Neural cell (in vitro differentiated cells): ENCODE data around the gene MECR. TPM values are rescaled to one million over a fixed set of nuclear protein-coding genes. Genes with fewer than 3 reads are reported as not detected.

ENCODE experiments used
- H2AFZ ChIP-seq: fragments of 200-600, 300-800 bp; sonication (generic), shearing (Covaris generic); 2 replicates; pipeline ENCODE4 v1.6.0; 2014; ENCODE audit warnings: low read depth, mild to moderate bottlenecking, antibody characterized with exemption, low read length, moderate library complexity
- H3F3A ChIP-seq: fragments of 200-600 bp; shearing (Covaris generic); 2 replicates; pipeline ENCODE4 v1.6.1; 2016; ENCODE audit warnings: mild to moderate bottlenecking, moderate library complexity, mixed read lengths, antibody characterized with exemption, low read length; ENCODE audit not compliant: insufficient read depth, poor library complexity, severe bottlenecking
- H3K27ac ChIP-seq: fragments of 200-600, 300-800 bp; sonication (generic), shearing (Covaris generic); 2 replicates; pipeline ENCODE4 v1.5.1; 2014; ENCODE audit warnings: mild to moderate bottlenecking, low read length, moderate library complexity
- H3K27me3 ChIP-seq: fragments of 300-800, 200-600 bp; sonication (generic), shearing (Covaris generic); 2 replicates; pipeline ENCODE4 v1.6.0; 2014; ENCODE audit warnings: mild to moderate bottlenecking, low read depth, low read length, moderate library complexity; ENCODE audit not compliant: insufficient read depth
- H3K36me3 ChIP-seq: fragments of 300-800, 200-600 bp; sonication (generic), shearing (Covaris generic); 2 replicates; pipeline ENCODE4 v1.5.1; 2014; ENCODE audit warnings: mild to moderate bottlenecking, antibody characterized with exemption, low read length, moderate library complexity; ENCODE audit not compliant: insufficient read depth
- H3K4me2 ChIP-seq: fragments of 300-800, 200-600 bp; sonication (generic), shearing (Covaris generic); 2 replicates; pipeline ENCODE4 v1.6.0; 2014; ENCODE audit warnings: mild to moderate bottlenecking, low read length
- H3K4me3 ChIP-seq: fragments of 300-800, 200-600 bp; sonication (generic), shearing (Covaris generic); 2 replicates; pipeline ENCODE4 v1.5.1; 2014; ENCODE audit warnings: mild to moderate bottlenecking, low read length, moderate library complexity
- H3K79me2 ChIP-seq: fragments of 200-600 bp; shearing (Covaris generic); replicated peaks from 2 replicates; pipeline ENCODE4 v1.6.0; 2014; ENCODE audit warnings: mild to moderate bottlenecking, low read length, moderate library complexity; ENCODE audit not compliant: insufficient read depth
- H3K9ac ChIP-seq: fragments of 300-800, 200-600 bp; sonication (generic), shearing (Covaris generic); 2 replicates; pipeline ENCODE4 v1.6.1; 2016; ENCODE audit warnings: mild to moderate bottlenecking, low read length, mixed read lengths
- H3K9me2 ChIP-seq: fragments of 200-600 bp; shearing (Covaris generic); 2 replicates; pipeline ENCODE4 v1.6.1; 2016; ENCODE audit warnings: mild to moderate bottlenecking, low read length, mixed read lengths; ENCODE audit not compliant: insufficient read depth
- H3K9me3 ChIP-seq: fragments of 200-600, 300-800 bp; sonication (generic), shearing (Covaris generic); 2 replicates; pipeline ENCODE4 v1.6.1; 2016; ENCODE audit warnings: mild to moderate bottlenecking, mixed run types, low read length, moderate library complexity, mixed read lengths
- H4K20me1 ChIP-seq: fragments of 200-600 bp; shearing (Covaris generic); 2 replicates; pipeline ENCODE4 v1.6.1; 2016; ENCODE audit warnings: mild to moderate bottlenecking, mixed run types; ENCODE audit not compliant: insufficient read depth
- EP300 ChIP-seq: fragments of 450-650 bp; conservative IDR thresholded peaks from 2 replicates; pipeline ENCODE4 v1.6.1; 2014; ENCODE audit warnings: antibody characterized with exemption, mild to moderate bottlenecking, moderate library complexity; ENCODE audit not compliant: poor library complexity, severe bottlenecking
- EZH2 ChIP-seq: fragments of 200-600, 300-800 bp; shearing (Covaris generic), sonication (generic); IDR thresholded peaks from 2 replicates; pipeline ENCODE4 v1.6.1; 2014; ENCODE audit warnings: antibody characterized with exemption, low read length, borderline replicate concordance, mild to moderate bottlenecking; ENCODE audit not compliant: insufficient read depth, poor library complexity, severe bottlenecking
- MXI1 ChIP-seq: fragments of 450-650 bp; conservative IDR thresholded peaks from 2 replicates; pipeline ENCODE4 v1.6.1; 2014; ENCODE audit warnings: antibody characterized with exemption, mild to moderate bottlenecking; ENCODE audit not compliant: poor library complexity, severe bottlenecking
- POLR2AphosphoS5 ChIP-seq: IDR thresholded peaks from 2 replicates; pipeline ENCODE4 v1.6.1; 2012
- RAD21 ChIP-seq: fragments of 450-650 bp; conservative IDR thresholded peaks from 2 replicates; pipeline ENCODE4 v1.6.1; 2014; ENCODE audit warnings: antibody characterized with exemption, mild to moderate bottlenecking, moderate library complexity
- SMC3 ChIP-seq: fragments of 450-650 bp; conservative IDR thresholded peaks from 2 replicates; pipeline ENCODE4 v1.6.1; 2014; ENCODE audit warnings: antibody characterized with exemption, mild to moderate bottlenecking, moderate library complexity; ENCODE audit not compliant: poor library complexity
- TAF1 ChIP-seq: IDR thresholded peaks from 2 replicates; pipeline ENCODE4 v1.6.1; 2012; ENCODE audit warnings: low read depth
- polyA plus RNA-seq: library from polyadenylated mRNA; depleted of rRNA; stranded (reverse); fragments of >200 nt; gene quantifications from 2 replicates; pipeline ENCODE4 v1.2.3, GENCODE V29; 2014
- TF ChIP-seq, protein P1 (sequence below): IDR thresholded peaks from 2 replicates; pipeline ENCODE4 v1.6.1; 2012; ENCODE audit warnings: borderline replicate concordance
- TF ChIP-seq, protein P2 (sequence below): fragments of 450-650 bp; IDR thresholded peaks from 2 replicates; pipeline ENCODE4 v1.5.1; 2014; ENCODE audit warnings: antibody characterized with exemption, mild to moderate bottlenecking, moderate library complexity; ENCODE audit not compliant: poor library complexity, severe bottlenecking

Gene MECR
- polyA plus RNA-seq, 1 donor from 2014 or later, result 14.0 TPM

DNA sequence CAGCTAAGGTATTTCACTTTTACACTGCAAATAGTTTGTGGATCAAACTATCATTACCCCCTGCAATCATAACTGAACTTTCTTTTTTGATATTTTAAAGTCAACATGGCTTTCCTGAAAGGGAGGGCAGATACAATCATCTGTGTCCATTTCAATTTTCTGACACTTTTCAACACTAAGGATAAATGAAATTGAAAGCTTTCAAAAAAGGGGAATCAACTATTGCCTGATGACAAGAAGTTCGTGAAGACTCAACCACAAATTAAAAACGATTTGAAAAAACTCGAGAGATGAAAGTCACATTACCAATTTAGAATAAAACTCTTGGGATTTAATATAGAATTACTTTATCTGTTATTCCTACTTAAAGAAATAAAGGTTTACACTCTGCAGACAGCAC, 60.8 kb downstream of the MECR start:
- Histone ChIP-seq H2AFZ (no peak overlapping the region), H3K4me3 (no peak overlapping the region), H3K79me2 (peaks cover 72% of the 10 kb centered on the region), H3K36me3 (no peaks in the 10 kb centered on the region), H3F3A (no peaks in the 10 kb centered on the region), H3K9me3 (no peaks in the 10 kb centered on the region), H3K27me3 (no peaks in the 10 kb centered on the region), H4K20me1 (peaks cover 3% of the 10 kb centered on the region), H3K27ac (no peak overlapping the region), H3K4me2 (no peak overlapping the region), H3K9ac (no peak overlapping the region), H3K9me2 (no peaks in the 10 kb centered on the region)
- TF ChIP-seq POLR2AphosphoS5 (no peak), EZH2 (no peak), RAD21 (no peak), EP300 (no peak), TAF1 (no peak), MXI1 (no peak), SMC3 (no peak)
- TF ChIP-seq, protein P1, sequence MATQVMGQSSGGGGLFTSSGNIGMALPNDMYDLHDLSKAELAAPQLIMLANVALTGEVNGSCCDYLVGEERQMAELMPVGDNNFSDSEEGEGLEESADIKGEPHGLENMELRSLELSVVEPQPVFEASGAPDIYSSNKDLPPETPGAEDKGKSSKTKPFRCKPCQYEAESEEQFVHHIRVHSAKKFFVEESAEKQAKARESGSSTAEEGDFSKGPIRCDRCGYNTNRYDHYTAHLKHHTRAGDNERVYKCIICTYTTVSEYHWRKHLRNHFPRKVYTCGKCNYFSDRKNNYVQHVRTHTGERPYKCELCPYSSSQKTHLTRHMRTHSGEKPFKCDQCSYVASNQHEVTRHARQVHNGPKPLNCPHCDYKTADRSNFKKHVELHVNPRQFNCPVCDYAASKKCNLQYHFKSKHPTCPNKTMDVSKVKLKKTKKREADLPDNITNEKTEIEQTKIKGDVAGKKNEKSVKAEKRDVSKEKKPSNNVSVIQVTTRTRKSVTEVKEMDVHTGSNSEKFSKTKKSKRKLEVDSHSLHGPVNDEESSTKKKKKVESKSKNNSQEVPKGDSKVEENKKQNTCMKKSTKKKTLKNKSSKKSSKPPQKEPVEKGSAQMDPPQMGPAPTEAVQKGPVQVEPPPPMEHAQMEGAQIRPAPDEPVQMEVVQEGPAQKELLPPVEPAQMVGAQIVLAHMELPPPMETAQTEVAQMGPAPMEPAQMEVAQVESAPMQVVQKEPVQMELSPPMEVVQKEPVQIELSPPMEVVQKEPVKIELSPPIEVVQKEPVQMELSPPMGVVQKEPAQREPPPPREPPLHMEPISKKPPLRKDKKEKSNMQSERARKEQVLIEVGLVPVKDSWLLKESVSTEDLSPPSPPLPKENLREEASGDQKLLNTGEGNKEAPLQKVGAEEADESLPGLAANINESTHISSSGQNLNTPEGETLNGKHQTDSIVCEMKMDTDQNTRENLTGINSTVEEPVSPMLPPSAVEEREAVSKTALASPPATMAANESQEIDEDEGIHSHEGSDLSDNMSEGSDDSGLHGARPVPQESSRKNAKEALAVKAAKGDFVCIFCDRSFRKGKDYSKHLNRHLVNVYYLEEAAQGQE, result no peak
- TF ChIP-seq, protein P2, sequence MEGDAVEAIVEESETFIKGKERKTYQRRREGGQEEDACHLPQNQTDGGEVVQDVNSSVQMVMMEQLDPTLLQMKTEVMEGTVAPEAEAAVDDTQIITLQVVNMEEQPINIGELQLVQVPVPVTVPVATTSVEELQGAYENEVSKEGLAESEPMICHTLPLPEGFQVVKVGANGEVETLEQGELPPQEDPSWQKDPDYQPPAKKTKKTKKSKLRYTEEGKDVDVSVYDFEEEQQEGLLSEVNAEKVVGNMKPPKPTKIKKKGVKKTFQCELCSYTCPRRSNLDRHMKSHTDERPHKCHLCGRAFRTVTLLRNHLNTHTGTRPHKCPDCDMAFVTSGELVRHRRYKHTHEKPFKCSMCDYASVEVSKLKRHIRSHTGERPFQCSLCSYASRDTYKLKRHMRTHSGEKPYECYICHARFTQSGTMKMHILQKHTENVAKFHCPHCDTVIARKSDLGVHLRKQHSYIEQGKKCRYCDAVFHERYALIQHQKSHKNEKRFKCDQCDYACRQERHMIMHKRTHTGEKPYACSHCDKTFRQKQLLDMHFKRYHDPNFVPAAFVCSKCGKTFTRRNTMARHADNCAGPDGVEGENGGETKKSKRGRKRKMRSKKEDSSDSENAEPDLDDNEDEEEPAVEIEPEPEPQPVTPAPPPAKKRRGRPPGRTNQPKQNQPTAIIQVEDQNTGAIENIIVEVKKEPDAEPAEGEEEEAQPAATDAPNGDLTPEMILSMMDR, result no peak

DNA sequence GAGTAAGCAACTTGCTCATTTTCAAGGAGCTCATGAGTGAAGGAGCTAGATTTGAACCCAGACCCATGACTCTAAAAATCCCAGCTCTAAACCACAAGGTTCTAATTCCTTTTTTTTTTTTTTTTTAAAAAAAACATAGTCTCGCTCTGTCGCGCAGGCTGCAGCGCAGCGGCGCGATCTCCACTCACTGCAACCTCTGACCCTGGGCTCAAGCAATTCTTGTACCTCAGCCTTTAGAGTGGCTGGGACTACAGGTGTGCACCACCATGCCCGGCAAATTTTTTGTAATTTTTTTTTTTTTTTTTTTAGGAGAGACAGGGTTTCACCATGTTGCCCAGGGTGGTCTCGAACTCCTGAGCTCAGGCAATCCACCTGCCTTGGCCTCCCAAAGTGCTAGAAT, 62.8 kb downstream of the MECR start:
- Histone ChIP-seq H3K27me3 (no peaks in the 10 kb centered on the region), H3K36me3 (no peaks in the 10 kb centered on the region), H3K4me2 (no peak overlapping the region), H3K27ac (no peak overlapping the region), H3F3A (no peaks in the 10 kb centered on the region), H3K9me3 (no peaks in the 10 kb centered on the region), H4K20me1 (peaks cover 3% of the 10 kb centered on the region), H3K9me2 (no peaks in the 10 kb centered on the region), H3K4me3 (no peak overlapping the region), H3K79me2 (peaks cover 55% of the 10 kb centered on the region), H2AFZ (no peak overlapping the region), H3K9ac (no peak overlapping the region)
- no peak for TF ChIP-seq TAF1
- TF ChIP-seq EZH2, result no peak
- no peak for TF ChIP-seq EP300
- TF ChIP-seq RAD21, result no peak
- no peak for TF ChIP-seq SMC3
- TF ChIP-seq, protein P2, result no peak
- no peak for TF ChIP-seq MXI1
- TF ChIP-seq, protein P1, result no peak
- no peak for TF ChIP-seq POLR2AphosphoS5
